HG03060 (cell line): ENCODE data around the gene ASB12.
"Not testable (repeated sequence)": the region's sequence is repeated elsewhere in the genome, so short reads cannot be mapped to it uniquely, and the experiment has no call there.

Experiments used
- ATAC-seq: cut with Tn5 transposase; IDR thresholded peaks from one replicate; pipeline ENCODE4 v1.9.1; 2021; ENCODE audit warnings: low read depth, moderate number of reproducible peaks; ENCODE audit not compliant: unreplicated experiment

The ASB12 gene, protein sequence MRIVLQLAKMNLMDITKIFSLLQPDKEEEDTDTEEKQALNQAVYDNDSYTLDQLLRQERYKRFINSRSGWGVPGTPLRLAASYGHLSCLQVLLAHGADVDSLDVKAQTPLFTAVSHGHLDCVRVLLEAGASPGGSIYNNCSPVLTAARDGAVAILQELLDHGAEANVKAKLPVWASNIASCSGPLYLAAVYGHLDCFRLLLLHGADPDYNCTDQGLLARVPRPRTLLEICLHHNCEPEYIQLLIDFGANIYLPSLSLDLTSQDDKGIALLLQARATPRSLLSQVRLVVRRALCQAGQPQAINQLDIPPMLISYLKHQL

GRCh38 chrX:64230123-64230970, at the start of gene ASB12:
TSS of gene ASB12 (minus strand) at chrX:64230607. CDS start at chrX:64225650, 4,957 bp downstream.
- ATAC-seq: no peak

DNA sequence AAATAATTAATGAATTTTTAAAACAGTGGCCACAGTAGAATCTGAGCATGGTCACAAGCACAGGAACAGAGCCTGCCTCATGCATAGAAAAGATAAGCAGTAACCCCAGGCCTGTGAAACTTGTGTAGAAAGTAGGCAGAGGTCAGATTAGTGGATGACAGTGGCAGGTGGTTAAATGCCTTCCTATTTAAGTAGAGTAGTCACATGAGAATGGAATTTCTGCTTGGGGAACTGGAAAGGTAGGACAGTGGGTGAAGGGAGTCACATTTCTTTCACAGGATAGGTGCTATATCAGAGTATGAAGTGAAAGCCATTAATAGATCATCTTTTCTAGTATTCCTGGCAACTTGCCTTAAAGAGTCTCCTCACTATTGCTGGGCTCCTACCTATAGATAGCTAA, 34.9 kb upstream of the ASB12 start:
- no peak for ATAC-seq

DNA sequence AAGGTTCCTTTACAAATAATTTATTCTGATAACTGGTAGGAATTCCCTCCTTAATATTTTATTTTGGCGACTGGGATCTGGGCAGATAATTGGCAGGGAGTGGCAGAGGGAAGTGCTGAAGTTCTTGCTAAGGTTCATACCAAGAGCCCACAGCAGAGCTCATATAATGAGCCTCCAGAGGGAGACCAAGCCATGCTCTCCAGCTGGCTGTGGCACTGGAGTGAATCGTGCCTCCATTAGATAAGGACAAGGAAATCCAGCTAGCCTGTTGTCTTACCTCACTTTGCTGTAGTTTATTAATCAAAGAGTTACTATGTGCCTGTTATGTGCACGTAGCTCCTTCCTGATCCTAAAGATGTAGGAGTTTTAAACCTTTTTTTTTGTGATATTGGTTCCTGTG, 1.3 kb downstream of the ASB12 start:
- no peak for ATAC-seq

- no peak for ATAC-seq
These were observed 12.4 kb downstream of the ASB12 start for GRCh38 chrX:64218023-64218422.

DNA sequence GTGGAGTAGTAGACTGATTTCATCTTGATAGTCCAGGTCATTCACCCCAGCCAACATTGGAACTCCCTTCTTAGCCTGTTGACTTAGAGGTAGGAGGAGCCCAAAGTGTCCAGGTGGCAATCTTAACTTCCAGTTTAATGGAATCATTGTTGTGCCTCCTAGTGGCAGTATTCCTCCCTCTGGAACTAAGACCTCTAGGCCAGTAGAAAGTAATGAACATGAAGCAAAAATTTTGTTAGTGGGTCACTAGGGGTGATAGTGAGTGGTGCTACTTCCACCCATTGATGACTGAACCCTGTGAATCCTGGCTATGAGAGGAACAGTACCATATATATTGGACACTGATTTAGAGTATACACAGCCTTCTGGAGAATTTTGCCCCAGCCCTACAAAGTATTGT, 16.4 kb downstream of the ASB12 start:
- ATAC-seq: not testable (repeated sequence)

DNA sequence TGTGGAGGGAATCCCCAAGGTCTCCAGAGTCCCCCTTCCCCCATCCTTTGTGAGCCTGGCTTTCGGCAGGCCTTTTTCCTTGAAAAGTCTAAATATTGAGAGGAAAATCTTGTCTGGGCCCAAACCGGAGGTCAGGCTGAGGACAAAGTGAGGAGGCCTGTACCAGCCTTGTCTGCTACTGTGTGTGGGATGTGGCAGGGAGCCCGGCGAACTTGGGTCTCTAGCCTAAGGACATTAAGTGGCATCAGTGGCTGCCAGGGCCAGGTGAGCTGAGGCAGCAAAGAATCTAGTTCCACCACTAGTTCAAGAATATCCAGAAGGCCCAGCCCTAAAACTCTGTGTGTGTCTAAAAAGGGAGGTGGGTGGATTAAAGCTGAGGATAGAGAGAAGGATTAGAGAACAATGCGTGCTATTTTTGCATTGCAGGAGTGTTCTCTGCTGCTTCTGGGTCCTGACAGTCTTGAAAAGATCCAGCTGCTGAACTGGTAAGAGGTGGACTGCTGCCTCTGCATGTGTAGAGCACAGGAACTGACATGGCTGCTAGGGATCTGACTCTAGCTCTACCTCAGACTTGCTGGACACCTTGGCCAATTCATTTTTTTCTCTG, 23.7 kb downstream of the ASB12 start:
- no peak for ATAC-seq

DNA sequence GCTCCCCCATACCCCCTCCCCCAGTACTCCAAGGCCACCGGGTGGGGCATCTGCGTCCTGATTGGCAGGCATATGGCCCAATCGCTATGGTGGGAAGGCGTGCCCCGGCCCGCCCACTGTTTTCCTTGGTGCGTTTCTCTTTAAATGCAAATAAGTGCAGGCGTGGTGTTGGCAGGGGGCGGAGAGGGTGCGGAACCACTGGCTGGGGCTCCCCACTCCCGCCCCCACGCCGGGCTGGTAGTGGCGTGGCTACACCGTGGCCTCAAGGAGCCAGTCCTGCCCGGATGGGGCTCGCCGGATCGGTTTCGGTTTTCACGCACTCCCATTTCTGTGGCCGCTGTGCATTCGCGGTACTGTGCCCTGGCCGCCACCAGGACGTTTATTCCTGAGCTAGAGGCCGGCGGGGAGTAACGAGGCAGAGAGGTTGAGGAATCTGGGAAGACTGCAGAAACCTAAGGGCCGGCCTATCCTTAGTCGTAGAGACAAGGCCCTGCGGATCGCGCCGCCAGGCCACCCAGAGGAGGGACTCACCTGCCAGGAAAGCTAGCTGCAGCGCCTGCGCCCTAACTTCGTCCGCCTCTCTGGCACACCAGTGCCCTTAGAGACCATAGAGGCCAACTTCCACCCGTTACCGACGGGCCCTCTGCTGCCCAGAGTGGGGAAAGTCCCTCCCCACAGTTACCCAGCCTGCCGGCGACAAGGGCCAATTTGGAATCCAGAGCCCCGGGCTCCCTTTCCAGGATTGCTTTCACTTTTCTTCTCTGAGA, 24.5 kb downstream of the ASB12 start:
- ATAC-seq: peak; percentile 90

DNA sequence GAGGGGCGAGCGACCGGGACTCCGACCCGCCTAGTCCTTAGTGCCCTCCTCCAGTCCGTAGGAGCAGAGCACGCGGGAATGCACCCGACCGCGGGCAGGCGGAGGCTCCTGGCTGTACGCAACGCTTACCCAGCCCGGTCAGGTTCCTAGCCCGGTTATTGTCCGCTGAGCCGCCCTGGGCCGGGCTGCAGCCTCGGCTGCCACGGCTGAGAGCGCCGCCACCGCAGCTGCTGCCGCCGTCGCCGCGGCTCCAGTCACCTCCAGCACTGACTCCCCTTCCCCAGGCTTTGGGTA, 25.0 kb downstream of the ASB12 start, which contains the start of gene AMER1:
AMER1 (minus strand) TSS at position 268 of the 294 bp plus-strand sequence. CDS start 12,422 bp downstream, outside the sequence.
- peak; percentile 21 for ATAC-seq

DNA sequence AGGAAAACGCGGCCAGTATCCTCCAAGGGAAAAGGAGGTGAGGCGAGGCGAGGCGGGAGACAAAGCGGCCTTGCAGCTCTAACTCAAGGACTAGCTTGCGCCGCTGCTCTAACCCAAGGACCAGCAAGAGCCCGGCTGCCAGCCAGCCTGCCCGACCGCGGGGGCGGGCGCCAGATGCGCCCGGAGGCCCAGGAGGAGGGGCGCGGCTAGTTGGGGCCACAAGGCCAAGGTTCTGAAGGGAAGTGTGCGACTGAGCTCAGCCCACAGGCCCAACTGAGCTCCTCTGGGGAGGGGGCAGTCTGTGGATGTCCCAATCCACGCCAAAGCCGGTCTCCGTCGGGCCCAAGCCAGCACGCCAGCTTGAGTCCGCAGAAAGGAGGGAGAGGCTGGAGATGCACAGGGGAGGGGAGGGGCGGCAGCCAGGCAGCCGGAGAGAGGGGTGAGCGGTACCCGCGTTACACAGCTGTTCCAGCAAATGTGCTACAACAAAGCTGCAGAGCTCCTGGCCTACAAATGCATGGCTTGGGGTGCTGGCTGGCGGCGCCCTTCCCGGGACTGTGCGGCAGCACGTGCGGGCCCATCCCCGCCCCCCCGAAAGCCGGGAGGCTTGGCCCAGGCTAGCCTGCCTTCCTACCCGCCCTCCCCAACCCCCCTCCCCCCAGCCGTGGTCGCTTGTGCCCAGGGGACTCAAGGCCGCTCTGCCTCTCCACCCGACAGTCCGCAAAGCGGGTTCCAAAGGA, 25.5 kb downstream of the ASB12 start:
- ATAC-seq: no peak

GRCh38 chrX:64204252-64204651, 26.2 kb downstream of the ASB12 start:
- ATAC-seq: no peak

- no peak for ATAC-seq
These were observed 27.5 kb downstream of the ASB12 start for GRCh38 chrX:64202808-64203325.

- no peak for ATAC-seq
These were observed 32.4 kb downstream of the ASB12 start for GRCh38 chrX:64198036-64198435.

GRCh38 chrX:64196606-64197005, 33.8 kb downstream of the ASB12 start:
- no peak for ATAC-seq

- no peak for ATAC-seq
These were observed 34.5 kb downstream of the ASB12 start for GRCh38 chrX:64195862-64196261.

- no peak for ATAC-seq
These were observed 37.7 kb downstream of the ASB12 start for GRCh38 chrX:64192673-64193072.

DNA sequence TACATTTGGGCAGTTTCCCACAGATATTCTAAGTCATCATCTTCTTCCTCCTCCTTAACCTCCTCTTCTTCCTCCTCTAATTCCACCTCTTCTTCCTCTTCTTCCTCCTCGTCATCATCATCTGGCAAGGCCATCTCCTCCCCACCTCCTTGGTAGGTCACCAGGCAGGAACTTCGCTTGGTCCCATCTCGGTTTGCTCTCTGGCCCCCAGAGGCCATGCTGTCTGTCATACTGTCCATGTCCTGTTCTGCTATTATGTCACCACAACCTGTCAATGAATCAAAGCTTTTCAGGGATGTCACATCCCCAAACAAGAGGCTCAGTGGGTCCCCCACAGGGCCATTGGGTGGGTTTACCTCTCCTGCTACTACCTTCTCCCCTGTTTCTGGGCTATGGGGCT, 38.4 kb downstream of the ASB12 start:
- no peak for ATAC-seq

GRCh38 chrX:64191281-64192010, 39.0 kb downstream of the ASB12 start:
- ATAC-seq: no peak

DNA sequence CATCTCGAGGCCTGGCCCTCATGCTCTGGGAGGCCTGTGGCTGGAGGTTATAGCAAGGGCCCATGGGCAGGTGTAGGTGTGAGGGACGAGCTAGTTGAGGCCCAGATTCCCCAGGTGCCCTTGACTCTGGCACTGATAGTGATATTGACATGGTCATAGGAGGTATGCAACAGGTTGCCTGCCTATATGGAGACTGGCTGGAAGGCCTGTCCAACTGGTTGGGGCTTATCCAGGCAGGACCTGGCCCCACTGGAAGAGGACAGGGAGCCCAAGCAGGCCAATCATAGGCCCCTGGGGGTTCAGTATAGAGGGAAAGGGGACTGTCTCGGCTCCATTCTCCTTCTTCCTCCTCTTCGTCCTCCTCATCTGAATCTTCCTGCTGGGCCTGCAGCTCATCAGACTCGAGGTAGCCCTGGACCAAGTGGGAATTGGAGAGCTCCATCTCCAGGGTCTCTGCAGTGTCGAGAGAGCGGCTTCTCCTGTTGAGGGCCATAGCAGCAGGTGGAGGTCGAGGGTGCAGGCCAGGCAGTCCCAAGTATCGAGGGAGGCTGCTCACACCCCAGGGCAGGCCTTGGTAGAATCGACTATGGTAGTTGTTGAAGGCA, 40.2 kb downstream of the ASB12 start:
- ATAC-seq: no peak

DNA sequence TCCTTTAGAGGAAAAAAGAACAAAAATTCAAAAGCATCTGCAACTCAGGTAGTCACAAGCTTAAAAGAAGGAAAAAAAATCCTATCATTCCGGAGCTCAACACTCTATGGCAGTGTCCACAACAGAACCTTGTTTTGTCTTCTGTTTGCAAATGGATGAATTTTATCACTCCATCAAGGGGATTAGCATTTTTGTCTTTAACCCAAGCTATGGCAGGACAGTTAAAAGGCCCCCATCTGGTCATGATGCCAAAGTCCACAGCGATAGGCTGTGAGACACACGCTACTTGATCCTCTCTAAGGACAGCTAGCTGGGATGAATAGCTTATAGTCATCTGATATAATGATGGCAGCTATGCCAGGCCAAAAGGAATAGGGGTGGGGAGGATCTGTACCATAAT, 41.5 kb downstream of the ASB12 start:
- ATAC-seq: no peak
